HG02870 (cell line): ENCODE measurements around the gene NKIRAS2.

Experiments used
- ATAC-seq: cut with Tn5 transposase; IDR thresholded peaks from one replicate; pipeline ENCODE4 v1.9.1; 2021; ENCODE audit warnings: mild to moderate bottlenecking, moderate library complexity; ENCODE audit not compliant: unreplicated experiment

Gene NKIRAS2

DNA sequence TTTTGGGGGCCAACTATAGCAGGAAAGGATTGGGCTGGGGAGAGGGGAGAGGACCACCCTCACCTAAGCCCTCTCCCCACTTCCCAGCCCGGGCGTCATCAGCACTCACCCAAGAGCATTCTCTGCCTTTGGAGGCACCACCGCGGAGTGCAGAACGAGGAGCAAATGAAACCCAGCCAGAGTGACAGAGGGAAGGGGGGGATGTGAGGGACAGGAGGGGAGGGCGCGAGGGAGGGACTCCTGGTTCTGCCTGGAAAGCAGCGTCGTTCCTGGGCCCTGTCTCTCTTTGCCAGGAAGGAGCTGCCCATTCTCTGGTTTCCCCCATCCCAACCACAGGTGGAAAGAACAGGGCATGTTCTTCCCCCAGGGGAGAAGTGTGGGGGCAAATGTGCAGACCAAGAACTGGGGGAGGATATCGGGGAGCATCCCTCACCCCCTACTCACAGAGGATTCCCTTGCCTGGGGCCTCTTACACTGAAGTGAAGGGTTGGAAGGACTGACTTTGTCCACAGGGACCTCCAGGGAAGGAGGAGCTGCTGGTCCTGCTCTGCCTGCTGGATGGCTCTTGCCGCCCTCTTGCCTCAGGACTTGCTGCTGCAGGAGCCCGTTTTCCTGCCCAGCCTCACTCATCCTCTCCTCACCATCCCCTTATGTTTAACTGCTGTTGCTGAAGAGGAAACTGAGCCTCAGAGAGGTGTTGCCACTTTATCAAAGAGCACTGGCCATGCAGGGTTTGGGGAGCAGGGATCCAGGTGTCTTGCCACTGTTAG, 34.0 kb downstream of the NKIRAS2 start:
- no peak for ATAC-seq

- ATAC-seq: no peak
Observed at GRCh38 chr17:42055027-42055426, 35.1 kb downstream of the NKIRAS2 start.

DNA sequence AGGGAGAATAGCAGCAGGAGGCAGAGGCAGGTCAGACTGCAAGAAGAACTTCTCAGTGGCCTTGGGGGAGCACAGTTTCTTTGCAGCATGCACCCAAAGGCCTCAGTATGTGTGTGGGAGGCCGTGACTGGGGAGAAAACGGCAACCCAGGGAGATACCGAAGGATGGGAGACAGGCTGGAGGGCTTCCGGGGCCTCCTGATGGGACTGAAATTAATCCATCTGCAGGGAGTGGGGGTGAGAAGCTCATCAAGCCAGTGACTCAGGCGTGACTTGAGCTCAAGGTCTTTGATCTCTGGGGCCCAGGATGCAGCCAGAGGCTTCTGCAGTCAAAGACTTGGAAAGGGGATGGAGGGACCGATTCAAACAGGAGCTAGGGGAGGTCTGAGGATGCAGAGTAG, 35.6 kb downstream of the NKIRAS2 start:
- ATAC-seq: no peak

DNA sequence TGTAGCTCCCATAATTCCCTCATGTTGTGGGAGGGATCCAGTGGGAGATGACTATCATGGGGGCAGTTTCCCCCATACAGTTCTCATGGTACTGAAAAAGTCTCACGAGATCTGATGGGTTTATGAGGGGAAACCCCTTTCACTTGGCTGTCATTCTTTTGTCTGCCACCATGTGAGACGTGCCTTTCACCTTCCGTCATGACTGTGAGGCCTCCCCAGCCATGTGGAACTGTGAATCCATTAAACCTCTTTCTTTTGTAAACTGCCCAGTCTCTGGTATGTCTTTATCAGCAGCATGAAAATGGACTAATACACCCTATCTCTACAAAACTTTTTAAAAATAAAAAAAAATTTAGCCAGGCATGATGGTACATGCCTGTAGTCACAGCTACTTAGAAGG, 36.7 kb downstream of the NKIRAS2 start:
- no peak for ATAC-seq

GRCh38 chr17:42058063-42058462, 38.2 kb downstream of the NKIRAS2 start:
- ATAC-seq: no peak

- no peak for ATAC-seq
Observed at GRCh38 chr17:42059815-42060214, 39.9 kb downstream of the NKIRAS2 start.

DNA sequence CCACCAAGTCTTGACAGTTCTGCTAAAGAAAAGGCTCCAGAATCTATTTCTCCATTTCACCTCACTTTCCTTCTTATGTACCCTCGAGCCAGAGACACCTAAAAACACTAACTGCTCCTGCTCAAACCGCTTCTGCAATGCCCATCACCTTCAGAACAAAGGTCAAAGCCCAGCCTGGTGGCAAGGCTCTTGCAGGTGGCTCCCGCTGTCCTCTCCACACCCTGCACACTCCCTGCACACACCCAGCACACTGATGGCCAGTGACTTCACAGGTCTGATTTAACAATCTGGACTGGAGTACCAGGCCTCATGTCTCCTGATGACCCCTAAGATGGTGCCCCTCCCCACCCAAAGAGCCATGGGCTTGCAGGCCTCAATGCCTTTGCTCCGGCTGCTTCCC, 40.3 kb downstream of the NKIRAS2 start:
- no peak for ATAC-seq

GRCh38 chr17:42061646-42062487, 42.0 kb downstream of the NKIRAS2 start:
- ATAC-seq: no peak

DNA sequence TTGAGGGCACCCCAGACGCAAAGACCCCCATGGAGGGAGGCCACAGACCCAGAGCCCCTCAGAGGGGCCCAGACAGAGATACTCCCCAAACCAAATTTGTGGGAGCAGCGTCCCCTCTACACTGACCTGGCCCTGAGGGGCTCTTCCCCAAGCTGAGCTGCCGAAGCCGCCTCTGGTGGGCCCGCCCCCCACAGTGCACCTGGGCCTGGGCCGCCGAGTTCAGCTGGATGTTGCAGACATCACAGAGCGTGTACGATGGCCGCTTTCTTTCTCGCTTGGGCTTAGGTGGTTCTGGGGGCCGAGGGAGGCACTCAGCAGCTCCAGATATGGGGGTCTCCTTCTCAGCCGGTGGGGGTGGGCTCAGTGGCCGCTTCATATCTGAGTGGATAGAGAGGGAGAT, 42.8 kb downstream of the NKIRAS2 start:
- no peak for ATAC-seq

GRCh38 chr17:42065201-42065600, 45.3 kb downstream of the NKIRAS2 start:
- no peak for ATAC-seq

- no peak for ATAC-seq
Observed at GRCh38 chr17:42067371-42068091, 47.6 kb downstream of the NKIRAS2 start.

- ATAC-seq: no peak
Observed at GRCh38 chr17:42068979-42069378, 49.1 kb downstream of the NKIRAS2 start.

GRCh38 chr17:42071810-42072209, 51.9 kb downstream of the NKIRAS2 start:
- ATAC-seq: no peak

- ATAC-seq: no peak
Observed at GRCh38 chr17:42072323-42073187, 52.7 kb downstream of the NKIRAS2 start.
